HG02678 (cell line): ENCODE data around the gene ANGPTL5.
"Not testable (repeated sequence)": the region's sequence is repeated elsewhere in the genome, so short reads cannot be mapped to it uniquely, and the experiment has no call there.

ENCODE experiments used
- ATAC-seq: cut with Tn5 transposase; IDR thresholded peaks from one replicate; pipeline ENCODE4 v1.9.1; 2021; ENCODE audit warnings: mild to moderate bottlenecking, moderate library complexity; ENCODE audit not compliant: unreplicated experiment

The ANGPTL5 gene

DNA sequence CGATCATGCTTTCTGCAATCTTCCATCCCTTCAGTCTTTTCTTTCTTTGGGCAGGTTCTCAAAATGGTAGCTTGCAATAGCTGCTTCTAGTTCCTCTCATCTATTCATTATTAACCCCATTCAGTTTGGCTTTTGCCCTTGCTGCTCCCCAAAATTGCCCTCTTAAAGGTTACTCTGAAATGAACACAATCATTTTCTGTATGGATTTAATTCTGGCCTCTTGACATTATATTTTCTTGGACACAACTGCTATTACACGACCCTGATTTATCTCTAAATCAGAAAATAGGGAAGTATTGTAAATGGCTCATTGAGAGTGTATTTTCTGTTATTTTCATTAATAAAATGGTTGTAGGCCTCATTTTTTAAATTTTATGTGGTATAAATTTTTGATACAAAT, at the start of gene ANGPTL5:
Gene ANGPTL5, minus strand, starts transcription at position 101 of the 400 bp plus-strand sequence. CDS start 8,613 bp downstream, outside the sequence.
- no peak for ATAC-seq

- ATAC-seq: not testable (repeated sequence)
Observed at GRCh38 chr11:101964200-101964599, 47.9 kb upstream of the ANGPTL5 start.

- no peak for ATAC-seq
Observed at GRCh38 chr11:101960231-101960630, 43.9 kb upstream of the ANGPTL5 start.

DNA sequence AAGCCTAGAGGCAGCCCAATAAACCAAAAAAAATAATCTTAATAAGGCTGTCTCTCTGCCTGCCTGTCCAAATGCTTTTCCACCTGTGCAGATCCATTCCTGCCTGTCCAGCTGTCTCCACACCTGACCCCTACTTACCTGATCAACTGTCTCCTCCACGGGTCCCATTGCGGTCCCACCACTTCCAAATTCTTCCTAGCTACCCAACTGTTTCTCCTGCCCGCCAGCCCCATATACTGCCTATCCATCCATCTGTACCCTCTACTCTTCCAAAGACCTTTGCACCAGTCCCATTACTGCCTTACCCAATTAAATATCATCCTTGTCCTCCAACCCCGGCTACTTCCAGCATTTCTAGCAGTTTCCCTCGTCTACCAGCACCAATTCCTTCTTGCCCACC, 39.4 kb upstream of the ANGPTL5 start:
- ATAC-seq: no peak

DNA sequence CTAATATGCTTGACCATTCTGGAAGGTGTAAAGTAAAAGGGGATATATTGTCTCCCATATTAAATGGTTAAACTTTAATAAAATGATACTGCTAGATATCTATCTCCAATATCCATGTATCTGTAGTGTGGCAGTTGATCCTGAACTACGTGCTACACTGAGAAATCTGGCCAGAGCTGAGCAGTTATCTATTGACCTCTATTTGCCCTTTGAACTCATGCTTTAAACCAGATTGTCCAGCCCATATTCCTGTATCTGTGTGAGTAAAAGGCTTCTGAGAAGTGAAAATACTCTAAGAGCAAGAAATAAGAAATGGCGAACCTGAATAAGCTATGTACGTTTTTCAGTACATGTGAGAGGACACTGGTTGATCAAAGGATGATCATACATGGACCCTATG, 39.0 kb upstream of the ANGPTL5 start:
- no peak for ATAC-seq

DNA sequence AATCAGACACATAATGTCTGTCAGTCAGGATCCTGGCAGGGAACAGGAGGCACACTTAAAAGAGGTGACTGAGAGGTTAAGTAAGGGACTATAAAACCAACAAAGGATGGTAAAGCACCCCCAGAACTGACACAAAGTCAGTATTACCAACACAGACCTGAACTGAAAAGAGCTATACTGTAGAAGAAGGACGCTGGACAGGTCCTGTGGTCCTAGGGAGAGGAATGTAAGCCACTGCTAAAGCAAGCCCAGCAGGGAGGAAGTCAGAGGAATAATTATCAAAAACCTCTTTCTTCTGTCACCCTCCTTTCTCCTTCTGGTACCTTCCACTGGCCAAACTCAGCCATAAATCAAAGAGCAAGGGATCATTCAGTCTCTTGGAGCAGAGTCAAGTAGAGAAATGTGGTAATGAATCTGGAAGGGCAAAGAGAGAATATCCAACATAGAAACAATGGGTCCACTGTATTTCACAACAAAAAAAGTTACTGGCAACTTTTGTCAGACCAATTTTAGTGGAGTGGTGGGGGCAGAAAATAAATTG, 33.4 kb upstream of the ANGPTL5 start:
- no peak for ATAC-seq

DNA sequence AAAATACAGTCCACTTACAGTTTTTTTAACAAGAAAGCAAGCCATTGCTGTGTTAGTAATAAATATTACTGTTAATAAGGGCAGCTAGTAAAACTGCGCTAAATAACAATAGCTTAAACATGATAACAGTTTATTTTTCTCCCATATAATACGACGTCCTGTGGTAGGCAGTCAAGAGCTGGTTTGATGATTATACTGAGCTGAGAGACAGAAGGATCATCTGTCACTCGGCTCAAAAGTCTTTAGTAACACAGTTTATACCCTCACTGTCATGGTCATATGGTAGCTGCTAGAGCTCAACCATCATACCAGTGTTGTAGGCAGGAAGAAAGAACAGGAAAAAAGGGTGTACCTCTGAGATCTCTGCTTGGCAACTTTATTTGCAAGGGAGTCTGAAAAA, 29.1 kb upstream of the ANGPTL5 start:
- no peak for ATAC-seq

DNA sequence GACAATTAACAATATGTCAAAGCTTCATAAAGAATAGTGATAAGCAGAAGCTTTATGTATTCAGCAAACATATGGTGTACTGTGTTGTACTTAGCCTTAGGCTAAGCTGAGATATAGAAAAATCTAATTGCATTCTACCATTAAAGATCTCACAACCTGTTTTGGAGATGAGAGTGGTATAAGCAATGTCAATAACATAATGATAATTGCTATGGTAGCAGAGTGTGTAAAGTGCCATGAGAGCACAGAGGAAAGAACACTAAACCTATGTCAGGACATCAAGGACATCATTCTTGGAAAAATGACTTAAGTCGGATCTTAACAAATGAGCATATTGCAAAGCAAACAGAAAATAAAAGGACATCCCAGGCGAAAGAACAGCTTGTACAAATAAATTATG, 28.6 kb upstream of the ANGPTL5 start:
- ATAC-seq: no peak

- no peak for ATAC-seq
Observed at GRCh38 chr11:101940901-101941520, 24.7 kb upstream of the ANGPTL5 start.

GRCh38 chr11:101931692-101932091, 15.4 kb upstream of the ANGPTL5 start:
- ATAC-seq: no peak

DNA sequence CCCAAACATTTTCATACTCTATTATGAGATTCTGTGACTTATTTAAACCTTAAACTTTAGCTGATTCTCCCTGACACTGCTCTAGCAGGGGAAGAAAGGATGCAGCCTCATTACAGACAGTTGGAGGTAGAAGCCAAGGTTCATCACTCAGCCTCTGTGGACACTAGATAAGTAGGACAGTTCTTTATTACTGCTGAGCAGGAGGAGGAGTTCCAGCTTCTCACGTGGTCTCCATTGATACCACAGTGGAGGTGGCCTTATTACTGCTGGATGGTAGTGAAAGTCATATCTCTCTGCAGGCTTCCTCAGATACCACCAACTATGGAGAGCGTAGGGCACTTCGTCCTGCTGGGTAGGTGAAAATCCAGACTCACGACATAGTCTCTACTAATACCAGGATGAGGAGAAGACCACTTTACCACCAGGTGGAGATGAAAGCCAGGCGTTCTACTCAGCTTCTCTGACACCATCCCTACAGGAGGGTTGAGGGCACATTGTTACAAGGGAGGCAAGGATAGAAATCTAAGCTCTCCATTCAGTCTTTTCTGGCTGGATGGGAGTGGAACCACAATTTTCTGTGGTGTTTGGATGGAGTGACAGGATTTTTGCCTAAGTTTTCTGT, 13.1 kb upstream of the ANGPTL5 start:
- ATAC-seq: no peak

- ATAC-seq: no peak
Observed at GRCh38 chr11:101923554-101923953, 7.2 kb upstream of the ANGPTL5 start.

- ATAC-seq: no peak
Observed at GRCh38 chr11:101920992-101921391, 4.7 kb upstream of the ANGPTL5 start.

DNA sequence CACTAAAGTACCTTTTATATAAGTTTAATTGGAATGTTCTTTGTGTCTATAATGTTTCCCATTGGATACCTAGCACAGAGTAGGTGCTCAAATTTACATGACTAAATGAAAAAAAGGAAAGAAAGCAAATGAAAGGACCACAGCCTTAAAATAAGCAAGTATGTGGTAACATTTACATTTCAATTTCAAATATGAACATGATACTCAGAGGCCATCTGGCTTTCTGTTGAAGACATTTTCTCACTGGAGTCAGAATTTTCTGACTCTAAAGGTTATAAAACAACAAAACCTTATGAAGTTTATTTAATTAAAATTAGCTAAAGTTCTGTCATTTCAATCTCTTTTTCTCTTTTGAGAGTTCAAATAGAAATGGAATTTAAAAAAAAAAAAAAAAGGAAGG, 904 bp upstream of the ANGPTL5 start:
- no peak for ATAC-seq

- ATAC-seq: peak; percentile 28
Observed at GRCh38 chr11:101915791-101916291, 481 bp downstream of the ANGPTL5 start.

GRCh38 chr11:101914738-101915426, 1.4 kb downstream of the ANGPTL5 start, which contains the start of gene CEP126:
Gene CEP126, plus strand, starts transcription at chr11:101915010. Its CDS starts 275 bp downstream, at chr11:101915285.
- ATAC-seq: peak; percentile 100

GRCh38 chr11:101914341-101914737, 2.0 kb downstream of the ANGPTL5 start:
- no peak for ATAC-seq

- ATAC-seq: no peak
Observed at GRCh38 chr11:101913656-101914055, 2.7 kb downstream of the ANGPTL5 start.

DNA sequence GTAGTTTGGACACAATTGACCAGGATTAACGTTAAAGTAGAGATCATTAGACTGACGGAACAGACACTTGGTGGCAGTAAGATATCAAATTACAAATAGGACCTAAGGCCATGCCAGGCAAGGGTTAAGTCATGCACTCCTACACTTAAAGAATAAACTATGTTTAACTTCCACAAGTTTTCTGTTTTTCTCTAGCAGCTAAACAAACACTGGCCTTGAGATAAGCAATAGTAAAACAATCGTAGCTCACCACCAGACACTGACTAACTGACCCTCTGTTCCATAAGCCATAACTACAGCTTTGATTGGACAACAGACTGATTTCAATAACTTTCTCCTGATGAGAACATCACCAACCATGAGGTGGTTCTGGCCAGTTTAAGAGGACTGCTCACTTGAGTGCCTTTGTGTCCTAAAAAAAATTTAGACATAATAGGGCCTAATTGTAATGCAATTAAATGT, 3.5 kb downstream of the ANGPTL5 start:
- ATAC-seq: no peak

DNA sequence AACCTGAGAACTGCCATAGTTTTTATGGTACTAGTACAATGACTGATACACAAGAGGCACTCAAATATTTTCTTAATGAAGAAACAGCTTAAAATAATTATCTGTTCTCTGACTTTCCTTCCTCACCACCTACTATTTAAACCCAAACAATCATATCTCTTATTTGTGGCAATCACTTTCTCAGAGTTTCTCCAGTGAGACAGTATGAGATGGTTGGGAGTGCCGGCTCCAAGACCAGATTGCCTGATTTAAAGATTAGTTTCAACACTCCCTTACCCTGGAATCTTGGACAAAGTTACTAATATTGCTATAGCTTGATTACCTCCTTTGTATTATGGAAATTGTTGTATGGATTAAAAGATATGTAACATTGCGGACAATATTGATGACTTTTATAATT, 7.2 kb downstream of the ANGPTL5 start:
- ATAC-seq: no peak

DNA sequence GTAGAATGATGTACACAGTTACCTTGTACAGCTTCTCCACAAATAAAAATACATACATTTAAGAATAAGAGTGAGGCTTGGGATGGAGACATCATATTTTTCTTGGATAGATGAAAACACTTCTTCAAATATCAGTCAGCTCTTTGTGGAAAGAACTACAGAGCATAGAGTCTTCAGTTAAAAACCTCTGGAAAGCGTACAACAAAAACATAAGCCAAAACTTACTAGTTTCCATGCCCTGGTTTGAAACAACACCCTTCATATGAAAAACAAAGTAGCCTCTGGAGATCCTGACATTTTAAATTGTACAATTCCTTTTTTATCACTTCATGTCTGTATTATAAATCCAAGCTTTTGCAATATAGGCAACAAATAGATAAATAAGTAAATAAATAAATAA, 8.5 kb downstream of the ANGPTL5 start:
- ATAC-seq: no peak

DNA sequence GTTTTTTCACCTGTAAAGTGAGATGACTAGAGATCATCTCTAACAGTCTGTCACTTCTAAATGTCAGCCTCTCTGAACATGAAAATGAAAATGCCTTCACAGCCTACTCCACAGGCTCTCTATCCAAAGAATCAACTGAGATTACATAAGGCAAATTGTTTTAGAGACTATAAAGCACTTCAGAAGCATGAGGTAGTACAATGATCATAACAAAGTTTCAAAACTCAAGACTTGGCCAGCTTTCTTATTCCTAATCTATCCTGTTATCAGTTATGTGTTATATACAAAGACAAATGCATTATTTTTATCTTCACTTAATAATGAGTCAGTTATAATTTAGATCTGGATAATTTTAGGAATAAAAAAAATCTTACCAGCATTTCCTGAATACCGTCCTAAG, 21.8 kb downstream of the ANGPTL5 start:
- no peak for ATAC-seq
